ENCODE measurements around the gene CUTA.

GRCh38 chr6:33459226-33459625 lies 41.3 kb upstream of the CUTA start:
- no peak for TF ChIP-seq CTCF (IDR thresholded peaks at IDR 0.05)
- TF ChIP-seq JUND (IDR thresholded peaks at IDR 0.05) = no peak
- no peak for TF ChIP-seq FOXM1 (IDR thresholded peaks at IDR 0.05; ENCODE audit: low read depth)
- no peak for TF ChIP-seq FOXJ3 (CRISPR knock-in tag; IDR thresholded peaks at IDR 0.05)
- TF ChIP-seq MXI1 (IDR thresholded peaks at IDR 0.05; ENCODE audit: low read depth, low read length) = no peak
- no peak for TF ChIP-seq MAX (IDR thresholded peaks at IDR 0.05; ENCODE audit: low read depth)
- no peak for TF ChIP-seq SIN3A (IDR thresholded peaks at IDR 0.05; ENCODE audit: borderline replicate concordance, low read depth, low read length)
- TF ChIP-seq RAD21 (IDR thresholded peaks at IDR 0.05; ENCODE audit: low read length) = no peak
- no peak for TF ChIP-seq EP300 (IDR thresholded peaks at IDR 0.05; ENCODE audit: borderline replicate concordance in 1 of 2, low read depth in 1 of 2, low read length in 1 of 2)
- no peak for TF ChIP-seq POLR2AphosphoS5 (IDR thresholded peaks at IDR 0.05; ENCODE audit: low read depth, low read length)
- TF ChIP-seq, protein P1, sequence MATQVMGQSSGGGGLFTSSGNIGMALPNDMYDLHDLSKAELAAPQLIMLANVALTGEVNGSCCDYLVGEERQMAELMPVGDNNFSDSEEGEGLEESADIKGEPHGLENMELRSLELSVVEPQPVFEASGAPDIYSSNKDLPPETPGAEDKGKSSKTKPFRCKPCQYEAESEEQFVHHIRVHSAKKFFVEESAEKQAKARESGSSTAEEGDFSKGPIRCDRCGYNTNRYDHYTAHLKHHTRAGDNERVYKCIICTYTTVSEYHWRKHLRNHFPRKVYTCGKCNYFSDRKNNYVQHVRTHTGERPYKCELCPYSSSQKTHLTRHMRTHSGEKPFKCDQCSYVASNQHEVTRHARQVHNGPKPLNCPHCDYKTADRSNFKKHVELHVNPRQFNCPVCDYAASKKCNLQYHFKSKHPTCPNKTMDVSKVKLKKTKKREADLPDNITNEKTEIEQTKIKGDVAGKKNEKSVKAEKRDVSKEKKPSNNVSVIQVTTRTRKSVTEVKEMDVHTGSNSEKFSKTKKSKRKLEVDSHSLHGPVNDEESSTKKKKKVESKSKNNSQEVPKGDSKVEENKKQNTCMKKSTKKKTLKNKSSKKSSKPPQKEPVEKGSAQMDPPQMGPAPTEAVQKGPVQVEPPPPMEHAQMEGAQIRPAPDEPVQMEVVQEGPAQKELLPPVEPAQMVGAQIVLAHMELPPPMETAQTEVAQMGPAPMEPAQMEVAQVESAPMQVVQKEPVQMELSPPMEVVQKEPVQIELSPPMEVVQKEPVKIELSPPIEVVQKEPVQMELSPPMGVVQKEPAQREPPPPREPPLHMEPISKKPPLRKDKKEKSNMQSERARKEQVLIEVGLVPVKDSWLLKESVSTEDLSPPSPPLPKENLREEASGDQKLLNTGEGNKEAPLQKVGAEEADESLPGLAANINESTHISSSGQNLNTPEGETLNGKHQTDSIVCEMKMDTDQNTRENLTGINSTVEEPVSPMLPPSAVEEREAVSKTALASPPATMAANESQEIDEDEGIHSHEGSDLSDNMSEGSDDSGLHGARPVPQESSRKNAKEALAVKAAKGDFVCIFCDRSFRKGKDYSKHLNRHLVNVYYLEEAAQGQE (IDR thresholded peaks at IDR 0.05; ENCODE audit: low read depth, low read length) = no peak
- TF ChIP-seq RFX5 (IDR thresholded peaks at IDR 0.05; ENCODE audit: low read length) = no peak
- no peak for TF ChIP-seq TCF12 (IDR thresholded peaks at IDR 0.05)

Measured in SK-N-SH (cell line).